ENCODE measurements around the gene C1orf159. TPM values are rescaled to one million over a fixed set of nuclear protein-coding genes. Genes with fewer than 3 reads are reported as not detected.

C1orf159 gene
- total and polyA plus RNA-seq, 10 of the 15 experiments (the other 5 are each of a cell fraction or from before 2014, with no cell fraction given): 0.11 to 23.4 (median 8.0) TPM

DNA sequence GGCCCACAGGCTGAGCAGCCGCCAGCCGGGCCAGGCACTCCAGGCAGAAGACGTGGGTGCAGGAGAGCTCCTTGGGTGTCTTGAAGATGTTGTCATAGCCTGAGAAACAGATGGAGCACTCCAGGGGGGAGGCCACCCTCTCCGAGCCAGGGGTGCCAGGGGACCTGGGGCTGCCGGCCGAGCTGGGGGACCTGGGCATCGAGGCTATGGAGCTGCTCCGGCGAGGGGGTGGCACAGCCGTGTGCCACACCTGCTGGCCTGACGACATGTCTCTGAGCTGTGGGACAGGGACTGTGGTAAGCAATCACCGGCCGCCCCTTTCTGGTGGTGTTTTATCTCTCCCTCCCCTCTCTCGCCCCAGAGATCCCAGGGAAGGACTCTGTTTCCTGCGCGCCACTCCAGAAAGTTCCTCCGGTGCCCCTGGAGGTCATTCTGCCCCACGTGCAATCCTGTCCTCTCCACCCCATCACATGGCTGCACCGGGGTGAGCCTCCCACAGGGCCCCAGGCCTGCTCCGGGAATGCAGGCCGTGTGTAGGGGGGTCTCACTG is 43.5 kb downstream of the C1orf159 start:
- ChIA-PET CTCF (interaction anchor here (0.6 to 1.2 kb wide), 2 partner anchors 8 to 88 kb away, joined by 3 to 4 read pairs; no protein-coding TSS in a partner anchor), POLR2A (no interaction called here), SMC1A (ENCODE audit: uncharacterized antibody, unreplicated experiment) (no interaction called here), RAD21 (ENCODE audit: unreplicated experiment) (interaction anchor here (0.6 kb wide), 1 partner anchor 53 kb away, joined by 3 read pairs; no protein-coding TSS in a partner anchor)
- H3K4me1 ChIP-seq (ENCODE audit: control insufficient read depth, insufficient read depth, low read length): peaks cover 15% of the 10 kb centered on the region
- intact Hi-C loops (cut with micrococcal nuclease; ENCODE audit: unreplicated experiment): no loop called here
- no peaks in the 10 kb centered on the region; a peak in 1 of 4 replicates for H3K27me3 ChIP-seq (replicated peaks in 1 of 2; ENCODE audit: control insufficient read depth in 2 of 2, insufficient read depth in 2 of 2, low read length in 1 of 2)
- H3K4me3 ChIP-seq: no peak overlapping the region
- H4K20me1 ChIP-seq (ENCODE audit: control insufficient read depth, insufficient read depth): no peaks in the 10 kb centered on the region
- no peak for DNase-seq (ENCODE audit: low read depth, low spot score)
- no peak for ATAC-seq
- no peak overlapping the region for H3K27ac ChIP-seq (ENCODE audit: control insufficient read depth, insufficient read depth)
- 37% methylated on average over 17 of the region's 21 CpGs for WGBS (ENCODE audit: insufficient coverage, insufficient replicate concordance, low lambda C conversion rate, missing lambda C conversion rate)
- no peak for FAIRE-seq
- H3K9me3 ChIP-seq (replicated peaks; ENCODE audit: control insufficient read depth, insufficient read depth, low read length): no peaks in the 10 kb centered on the region
- no peaks in the 10 kb centered on the region for H3K79me2 ChIP-seq (ENCODE audit: control insufficient read depth, insufficient read depth, low read length)
- no peak overlapping the region for H3K4me2 ChIP-seq (ENCODE audit: control insufficient read depth, insufficient read depth)
- BruUV-seq (replicated peaks): no TSS peak
- TF ChIP-seq FOXM1 (IDR thresholded peaks at IDR 0.05; ENCODE audit: low read depth, low read length) (no peak), SP1 (IDR thresholded peaks at IDR 0.05; ENCODE audit: low read depth, low read length) (no peak), MYB (IDR thresholded peaks at IDR 0.05; ENCODE audit: borderline replicate concordance, low read depth, low read length) (no peak), ATF2 (IDR thresholded peaks at IDR 0.05; ENCODE audit: low read length) (no peak), JUNB (IDR thresholded peaks at IDR 0.05) (no peak), POU2F2 (IDR thresholded peaks at IDR 0.05; ENCODE audit: borderline replicate concordance, low read depth, low read length) (no peak), YY1 (IDR thresholded peaks at IDR 0.05; ENCODE audit: low read depth, low read length) (no peak), RAD51 (IDR thresholded peaks at IDR 0.05) (no peak)
- H3K9ac ChIP-seq (ENCODE audit: control insufficient read depth, insufficient read depth, low read length): no peak overlapping the region
- H2AFZ ChIP-seq (ENCODE audit: control insufficient read depth, low read depth, low read length): no peak overlapping the region
- no peaks in the 10 kb centered on the region for H3K36me3 ChIP-seq (ENCODE audit: control insufficient read depth in 2 of 2, insufficient read depth in 2 of 2, low read length in 1 of 2)
- in situ Hi-C loops (cut with MboI): no loop called here

Measured in GM12878 (cell line).